Measurements from ENCODE around the gene LDB2. TPM values are rescaled to one million over a fixed set of nuclear protein-coding genes. Genes with fewer than 3 reads are reported as not detected.
"Not testable (repeated sequence)": the region's sequence is repeated elsewhere in the genome, so short reads cannot be mapped to it uniquely, and the experiment has no call there.

LDB2 gene
- total RNA-seq, result not detected

DNA sequence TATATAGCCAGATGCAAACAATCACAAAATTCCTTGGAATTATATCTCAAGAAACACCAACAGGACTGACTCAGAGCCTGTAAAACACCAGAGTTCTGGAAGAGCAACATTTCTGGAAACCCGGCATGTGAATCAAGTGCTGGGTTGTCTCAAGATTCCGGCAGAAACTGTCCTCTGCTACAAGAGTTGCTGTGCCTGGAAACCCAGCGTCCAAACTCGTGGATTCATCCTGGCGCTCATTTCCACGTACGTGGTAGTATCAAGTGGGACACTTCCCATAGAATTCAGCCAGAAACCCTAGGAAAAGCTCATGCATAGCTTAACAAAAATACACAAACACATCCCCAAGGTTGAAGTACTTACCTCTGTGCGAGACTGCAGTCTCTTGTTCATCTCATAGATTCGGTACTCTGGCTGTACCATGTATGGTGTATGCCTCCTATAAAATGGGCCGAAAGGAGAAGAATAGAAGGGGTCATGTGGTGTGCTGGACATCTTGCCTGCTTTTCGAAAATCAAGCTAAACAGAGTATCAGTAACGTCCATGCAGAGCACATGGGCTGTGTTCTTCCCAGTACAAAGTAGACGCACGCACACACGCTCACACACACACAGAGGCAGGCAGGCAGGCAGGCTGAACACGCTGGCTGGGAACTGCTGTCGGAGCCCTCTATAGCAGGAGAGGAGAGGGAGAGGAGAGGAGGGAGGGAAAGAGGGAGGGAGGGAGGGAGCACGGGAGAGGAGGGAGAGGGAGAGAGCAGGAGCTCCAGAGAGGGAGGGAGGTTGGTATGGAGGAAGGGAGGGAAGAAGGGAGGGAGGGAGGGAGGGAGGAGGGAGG is at the start of gene LDB2:
Gene LDB2, minus strand, starts transcription at position 655 of the 837 bp plus-strand sequence.
- DNase-seq, result no peak

DNA sequence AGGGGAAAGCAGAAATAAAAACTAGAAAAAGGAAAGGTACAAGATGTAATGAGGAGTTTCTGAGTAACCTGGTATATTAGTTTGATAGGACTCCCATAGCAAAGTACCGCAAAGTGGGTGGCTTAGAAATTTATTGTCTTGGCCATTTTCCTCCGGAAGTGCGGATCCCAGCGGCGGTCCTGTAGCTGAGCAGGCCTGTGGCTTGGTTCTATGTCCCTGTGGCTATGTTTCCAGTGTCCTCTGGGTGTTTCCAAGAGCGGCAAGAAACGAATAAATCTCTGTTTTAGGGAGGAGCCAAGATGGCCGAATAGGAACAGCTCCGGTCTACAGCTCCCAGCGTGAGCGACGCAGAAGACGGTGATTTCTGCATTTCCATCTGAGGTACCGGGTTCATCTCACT is 44.0 kb upstream of the LDB2 start:
- no peak for DNase-seq

DNA sequence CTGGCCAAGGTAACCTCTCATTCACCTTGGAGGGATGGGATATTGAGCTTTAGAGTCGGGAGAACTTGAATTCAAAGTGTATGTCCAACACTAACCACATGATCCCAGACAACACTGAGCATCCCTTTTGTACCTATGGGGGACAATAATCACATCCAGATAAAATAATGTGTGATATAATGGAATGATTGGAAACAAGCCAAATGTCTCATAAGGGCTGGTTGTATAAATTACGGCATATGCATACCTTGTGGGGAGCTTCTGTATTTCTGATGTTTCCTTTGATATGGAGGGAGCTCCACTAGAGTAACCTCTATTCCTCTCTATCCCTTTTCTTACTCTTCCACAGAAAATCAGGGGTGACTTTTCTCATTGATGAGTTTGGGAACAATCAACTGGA is 40.7 kb upstream of the LDB2 start:
- no peak for DNase-seq

DNA sequence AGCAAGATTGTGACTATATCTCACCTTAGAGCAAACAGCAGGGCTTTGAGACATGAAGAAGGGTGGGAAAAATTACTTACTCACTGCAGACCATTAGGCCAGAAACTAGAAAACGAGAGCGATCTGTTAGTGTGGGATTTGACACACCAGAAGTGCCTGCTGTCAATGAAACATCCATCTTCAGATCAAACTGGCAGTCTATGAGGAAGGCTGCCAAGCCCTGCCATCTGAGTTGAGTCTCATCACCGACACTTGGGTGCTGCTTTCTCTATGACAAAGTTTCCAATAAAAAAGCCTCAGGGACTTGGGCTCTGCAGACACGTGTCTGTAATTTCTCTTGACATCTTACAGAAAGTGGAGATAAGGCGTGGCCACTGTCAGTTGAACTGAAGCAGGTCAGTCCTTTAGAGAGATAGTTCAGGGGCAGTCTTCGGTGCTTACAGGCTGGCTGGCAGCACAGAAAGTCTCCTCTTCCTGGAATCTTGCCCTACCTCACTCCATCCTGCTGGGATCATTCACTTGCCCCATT is 40.1 kb upstream of the LDB2 start:
- no peak for DNase-seq

DNA sequence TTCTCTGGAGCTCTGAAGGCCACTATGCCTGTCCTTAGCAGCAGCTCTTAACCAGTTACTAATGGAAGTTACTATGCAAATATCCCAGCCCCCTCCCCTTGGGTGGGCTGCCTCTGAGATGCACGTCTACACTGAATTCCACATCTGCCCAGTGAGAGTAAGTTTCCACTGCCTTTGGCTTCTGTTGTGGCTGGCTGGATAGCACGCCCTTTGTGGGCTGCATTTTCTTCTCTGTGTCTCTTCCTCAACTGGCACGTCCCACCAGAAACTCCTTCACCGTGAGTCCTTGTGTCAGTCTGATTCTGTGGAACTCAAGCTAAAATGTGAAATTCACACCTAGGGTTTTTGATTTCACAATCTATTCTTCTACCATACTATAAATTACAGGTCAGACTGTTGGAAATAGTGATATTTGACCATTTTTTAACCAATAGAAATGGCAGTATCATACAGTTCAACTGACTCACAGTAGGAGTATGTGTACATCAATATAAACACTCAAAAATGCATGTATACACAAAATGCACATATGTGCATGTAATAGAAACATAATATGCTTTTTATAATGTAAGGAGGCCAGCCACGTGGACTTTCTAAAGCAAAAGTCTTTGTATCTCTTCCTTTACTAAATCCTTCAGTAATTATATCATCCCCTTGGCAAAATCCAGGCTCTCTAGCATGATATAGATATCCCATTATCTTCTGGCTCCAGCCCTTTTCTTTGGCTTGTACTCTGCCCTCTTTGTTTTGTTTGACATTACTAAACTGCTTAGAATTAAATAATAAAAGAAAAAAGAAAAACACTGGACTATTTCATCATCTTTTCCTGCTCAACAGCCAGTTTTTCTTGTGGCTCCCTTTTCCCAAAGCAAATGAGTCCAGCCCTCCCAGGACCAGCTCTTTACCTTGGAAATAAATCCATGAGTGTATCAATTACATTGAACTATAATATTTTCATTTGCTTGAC is 33.2 kb upstream of the LDB2 start:
- DNase-seq, result no peak

DNA sequence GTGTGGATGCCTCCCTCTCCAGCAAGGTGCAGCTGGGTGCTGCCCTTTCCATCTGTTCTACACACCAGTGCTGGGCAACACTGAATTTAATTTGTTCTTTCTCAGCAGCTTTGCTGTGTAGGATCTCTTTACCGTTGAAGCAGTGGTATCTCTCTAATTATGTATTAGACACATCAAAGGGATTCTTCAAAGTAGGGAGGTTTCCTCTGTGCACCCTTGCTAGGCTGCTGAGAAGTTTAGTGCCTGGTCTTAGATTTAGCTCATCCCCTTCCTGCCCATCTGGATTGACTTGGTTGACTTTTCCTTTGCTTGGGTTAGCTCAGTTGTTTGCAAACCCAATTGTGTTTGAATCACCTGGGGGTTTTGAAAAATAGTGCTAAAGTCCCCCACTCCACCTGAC is 27.8 kb upstream of the LDB2 start:
- DNase-seq, result no peak

DNA sequence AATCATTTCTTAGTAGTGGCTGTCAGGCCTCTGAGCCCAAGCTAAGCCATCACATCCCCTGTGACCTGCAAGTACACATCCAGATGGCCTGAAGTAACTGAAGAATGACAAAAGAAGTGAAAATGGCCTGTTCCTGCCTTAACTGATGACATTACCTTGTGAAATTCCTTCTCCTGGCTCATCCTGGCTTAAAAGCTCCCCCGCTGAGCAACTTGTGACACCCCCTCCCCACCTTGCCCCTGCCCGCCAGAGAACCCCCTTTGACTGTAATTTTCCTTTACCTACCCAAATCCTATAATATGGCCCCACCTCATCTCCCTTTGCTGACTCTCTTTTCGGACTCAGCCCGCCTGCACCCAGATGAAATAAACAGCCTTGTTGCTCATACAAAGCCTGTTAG is 20.3 kb upstream of the LDB2 start:
- DNase-seq, result not testable (repeated sequence)

DNA sequence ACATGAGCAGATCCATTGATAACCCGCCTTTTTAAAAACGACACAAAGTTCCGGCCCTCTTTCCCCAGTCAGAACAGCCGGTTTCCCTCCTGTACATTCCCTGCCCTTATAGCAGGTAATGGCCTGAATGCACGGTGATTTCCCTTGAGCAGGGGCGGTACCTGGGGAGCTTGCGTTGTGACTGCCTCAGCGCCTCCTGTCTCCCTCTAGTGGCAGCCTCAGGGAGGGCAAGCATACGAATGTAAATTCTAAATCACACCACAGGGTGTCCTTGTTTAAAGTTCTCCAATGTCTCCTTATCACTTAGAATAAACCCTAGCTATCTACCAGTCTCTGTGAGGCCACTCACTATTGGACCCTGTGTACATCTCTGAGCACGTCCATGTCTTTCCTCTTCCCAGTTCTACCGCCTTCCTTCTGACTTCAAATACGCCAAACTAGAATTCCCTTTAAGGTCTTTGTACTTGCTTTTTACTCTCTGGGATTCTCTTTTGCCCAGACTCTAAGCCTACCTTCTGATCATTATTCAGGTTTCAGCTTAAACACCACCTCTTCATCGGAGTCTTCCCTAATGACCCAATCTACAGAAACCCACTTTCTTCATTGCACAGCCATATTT is 18.4 kb upstream of the LDB2 start:
- peak; percentile 28 for DNase-seq

DNA sequence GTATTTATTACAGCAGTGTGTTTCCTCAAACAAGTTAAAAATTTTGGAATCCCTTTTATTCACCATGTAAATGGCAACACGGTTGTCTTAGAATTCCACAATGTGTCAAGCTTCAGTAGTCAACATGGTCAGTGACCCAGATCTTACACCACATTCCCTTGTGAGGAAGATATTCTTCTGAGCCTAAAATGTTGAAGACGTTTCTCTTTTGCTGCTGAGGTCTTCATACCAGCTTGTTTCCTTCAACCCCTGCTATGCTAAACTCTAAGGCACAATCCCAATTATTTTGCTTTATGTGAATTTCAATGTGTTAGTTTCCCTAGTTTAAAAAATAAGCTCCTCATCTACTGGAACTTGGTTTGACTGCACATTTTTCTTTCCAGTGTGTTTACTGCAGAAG is 17.6 kb upstream of the LDB2 start:
- no peak for DNase-seq

DNA sequence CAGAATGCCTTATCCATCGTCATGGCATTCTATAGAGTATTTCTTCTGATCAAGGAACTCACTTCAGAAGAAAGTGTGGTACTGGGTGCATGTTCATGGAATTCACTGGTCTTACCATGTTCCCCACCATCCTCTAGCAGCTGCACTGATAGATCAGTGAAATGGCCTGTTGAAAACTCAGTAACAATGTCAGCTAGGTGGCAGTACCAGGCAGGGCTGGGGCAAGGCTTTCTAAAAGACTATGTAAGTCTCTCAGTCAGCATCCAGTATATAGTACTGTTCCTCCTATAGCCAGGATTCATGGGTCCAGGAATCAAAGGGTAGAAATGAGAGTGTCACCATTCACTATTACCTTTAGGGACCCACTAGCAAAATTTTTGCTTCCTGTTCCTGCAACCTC is 15.8 kb upstream of the LDB2 start:
- DNase-seq, result no peak

DNA sequence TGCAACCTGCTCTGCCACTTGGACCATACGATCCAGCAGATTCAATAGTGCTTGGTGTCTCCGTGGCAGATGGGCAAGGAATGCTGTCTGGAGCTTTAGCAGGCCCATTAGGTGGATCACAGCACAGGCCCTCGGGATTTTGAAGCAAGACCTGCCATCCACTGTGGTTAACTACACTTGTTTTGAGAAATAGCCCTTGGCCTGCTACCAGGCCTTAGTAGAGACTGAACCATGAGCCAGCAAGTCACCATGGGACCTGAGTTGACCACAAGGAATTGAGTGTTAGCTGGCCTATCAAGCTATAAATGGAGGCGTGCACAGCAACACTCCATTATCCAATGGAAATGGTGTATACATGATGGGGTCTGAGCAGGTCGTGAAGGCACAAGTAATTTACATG is 14.5 kb upstream of the LDB2 start:
- DNase-seq, result no peak

DNA sequence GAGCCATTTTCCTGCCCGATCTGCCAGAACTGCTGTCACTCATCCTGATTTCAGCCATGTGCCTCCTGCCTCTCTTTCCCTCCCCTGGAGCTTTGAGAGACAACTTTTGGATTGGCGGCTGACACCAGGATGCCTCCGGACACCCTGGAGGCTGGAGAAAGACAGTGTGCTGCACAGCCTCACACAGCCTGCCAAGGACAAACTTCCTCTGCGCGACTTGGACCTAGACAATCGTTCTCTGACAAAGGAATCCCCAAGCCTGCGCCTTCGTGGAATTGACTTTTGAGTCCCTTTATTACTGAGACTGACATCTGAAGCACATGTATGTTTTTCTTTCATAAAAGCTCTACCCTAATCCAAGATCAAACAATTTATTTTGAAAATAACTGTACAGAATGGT is 10.8 kb upstream of the LDB2 start:
- DNase-seq, result no peak

DNA sequence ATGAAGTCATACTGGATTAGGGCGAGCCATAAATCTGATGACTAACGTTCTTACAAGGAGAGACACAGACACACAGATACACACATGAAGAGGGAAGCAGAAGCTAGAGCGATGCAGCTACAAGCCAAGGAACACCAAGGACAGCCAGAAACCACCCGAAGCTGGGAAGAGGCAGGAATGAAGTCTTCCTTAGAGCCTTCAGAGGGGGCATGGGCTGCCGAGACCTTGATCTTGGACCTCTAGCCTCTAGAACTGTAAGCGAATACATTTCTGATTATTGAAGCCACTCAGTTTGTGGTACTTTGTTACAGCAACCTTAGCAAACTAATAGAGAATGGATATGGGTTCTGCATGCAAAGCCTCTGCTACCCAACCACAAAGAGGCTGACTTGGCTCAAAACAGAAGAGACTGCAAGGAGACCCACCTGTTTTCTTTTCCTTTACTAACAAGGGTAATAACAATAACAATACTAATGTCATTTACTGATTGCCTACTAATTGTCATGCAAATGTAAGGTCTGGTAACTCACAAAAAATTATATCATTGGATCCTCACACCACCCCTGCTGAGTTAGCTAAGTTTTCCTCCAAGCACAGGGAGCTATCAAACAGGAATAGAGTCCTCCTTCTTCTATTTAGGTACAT is 10.1 kb upstream of the LDB2 start:
- DNase-seq, result no peak

DNA sequence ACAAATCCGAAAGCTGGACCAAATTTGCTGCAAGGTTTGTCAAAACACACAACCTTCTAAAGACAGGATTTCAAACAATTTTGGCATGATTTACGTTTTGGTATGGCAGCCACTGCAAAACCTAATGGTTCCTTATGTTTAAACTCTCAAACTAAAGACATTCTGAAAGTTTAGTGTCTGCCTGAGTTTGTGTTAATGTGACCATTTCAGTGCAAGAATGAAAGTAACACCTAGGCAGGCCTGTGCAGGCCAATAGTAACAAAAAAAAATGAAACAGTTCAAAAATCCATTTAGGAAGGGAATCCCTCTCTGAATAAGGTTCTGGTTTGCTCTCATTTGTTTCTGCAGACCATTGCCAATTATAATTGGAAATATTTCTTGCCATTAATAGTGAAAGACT is 1.9 kb upstream of the LDB2 start:
- DNase-seq, result no peak

DNA sequence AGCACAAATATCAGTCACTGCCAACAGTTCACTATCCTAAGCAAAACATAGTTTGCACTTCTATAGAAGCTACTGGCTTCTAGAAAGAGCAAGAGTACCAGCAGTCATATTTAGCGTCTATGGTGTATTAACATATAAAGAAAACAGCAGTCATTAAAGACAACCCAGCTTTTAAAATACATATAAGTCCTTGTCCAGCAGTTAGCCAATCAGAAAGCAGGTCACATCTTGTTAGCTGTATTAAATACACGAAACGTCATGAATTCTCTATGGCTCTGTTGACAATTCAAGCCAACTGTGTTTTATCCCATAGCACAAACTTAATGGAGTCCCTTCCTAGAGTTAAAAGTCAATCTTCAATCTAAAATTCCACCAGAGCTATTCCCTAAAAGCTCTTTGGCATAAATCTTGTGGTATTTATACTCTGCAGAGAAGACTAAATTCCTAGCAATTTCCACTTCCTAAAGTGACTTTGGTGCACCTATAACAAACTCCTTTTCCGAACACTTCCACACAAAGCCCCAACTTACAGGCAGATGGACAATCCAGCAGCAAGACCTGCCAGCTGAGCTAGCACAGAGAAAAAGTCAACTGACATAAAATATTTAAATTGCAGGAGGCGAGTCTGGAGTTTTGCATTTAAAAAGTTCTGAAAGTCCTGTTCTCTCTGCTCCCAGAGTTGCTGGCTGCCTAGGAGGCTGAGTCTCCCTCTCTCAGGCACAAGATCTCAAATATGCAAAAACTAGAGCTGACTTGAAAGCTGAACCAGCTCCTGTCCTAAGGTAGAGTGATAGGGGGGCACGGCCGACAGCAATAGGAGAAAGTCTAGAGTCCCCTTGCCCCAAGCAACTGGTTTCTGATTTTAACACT is 1.3 kb downstream of the LDB2 start:
- no peak for DNase-seq

DNA sequence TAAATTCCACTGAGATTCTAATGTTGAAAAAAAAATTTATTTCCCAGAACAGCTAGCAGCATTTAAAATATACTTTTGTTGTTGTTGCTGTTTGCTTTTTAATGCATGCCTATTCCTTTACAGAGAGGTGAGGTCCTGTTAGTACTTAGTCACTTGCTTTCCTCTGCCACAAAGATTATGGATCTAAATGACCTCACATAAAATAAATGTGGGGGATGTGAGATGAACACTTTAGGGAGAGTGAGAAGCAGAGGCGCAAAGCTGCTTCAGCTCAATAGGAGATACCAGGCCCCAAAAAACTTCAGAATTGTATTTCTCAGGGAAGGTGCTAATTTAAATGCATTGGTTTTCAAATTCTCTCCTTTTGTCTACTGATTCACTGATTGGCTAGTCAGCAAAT is 4.0 kb downstream of the LDB2 start:
- DNase-seq, result no peak

DNA sequence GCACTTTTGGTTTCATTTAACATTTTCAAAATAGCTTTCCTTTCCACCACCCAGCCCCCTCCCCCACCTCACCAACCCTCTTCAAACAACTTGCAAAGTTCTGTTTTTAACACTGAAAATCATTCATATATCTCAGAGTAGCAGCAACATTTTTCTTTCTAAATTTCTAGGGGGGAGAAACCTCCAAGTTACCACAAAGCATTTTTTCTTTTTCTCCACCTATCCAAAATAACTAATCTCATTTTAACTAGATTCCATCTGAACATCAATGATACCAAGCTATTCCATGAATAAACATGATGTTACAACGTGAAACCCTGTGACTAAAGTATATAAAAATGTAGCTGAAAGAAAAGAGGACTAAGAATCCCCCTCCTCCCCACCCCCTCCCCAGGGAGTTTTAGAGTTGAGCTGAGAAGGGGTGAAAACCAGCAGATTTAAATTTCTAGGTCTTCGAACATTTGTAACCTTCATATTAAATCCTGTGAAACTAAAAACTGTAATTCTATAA is 5.2 kb downstream of the LDB2 start:
- no peak for DNase-seq

DNA sequence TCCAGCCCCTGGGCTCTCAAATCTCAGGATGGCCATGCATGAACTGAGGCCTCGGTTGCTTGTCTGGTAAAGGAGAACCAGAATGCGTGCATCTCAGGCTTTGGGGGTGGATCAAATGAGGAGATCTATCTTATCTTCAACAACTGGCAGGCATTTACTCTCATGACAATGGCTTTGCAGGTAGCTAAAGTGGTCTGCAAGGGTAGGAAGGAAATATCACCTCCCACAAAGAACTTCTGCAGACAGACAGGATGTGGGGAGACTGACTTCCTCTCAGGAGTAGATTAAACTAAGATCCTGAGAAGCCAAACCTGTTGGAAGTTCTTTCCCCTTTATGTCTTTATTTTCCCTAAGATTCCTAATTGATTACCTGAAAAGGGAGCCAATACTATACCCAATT is 7.8 kb downstream of the LDB2 start:
- DNase-seq, result no peak

DNA sequence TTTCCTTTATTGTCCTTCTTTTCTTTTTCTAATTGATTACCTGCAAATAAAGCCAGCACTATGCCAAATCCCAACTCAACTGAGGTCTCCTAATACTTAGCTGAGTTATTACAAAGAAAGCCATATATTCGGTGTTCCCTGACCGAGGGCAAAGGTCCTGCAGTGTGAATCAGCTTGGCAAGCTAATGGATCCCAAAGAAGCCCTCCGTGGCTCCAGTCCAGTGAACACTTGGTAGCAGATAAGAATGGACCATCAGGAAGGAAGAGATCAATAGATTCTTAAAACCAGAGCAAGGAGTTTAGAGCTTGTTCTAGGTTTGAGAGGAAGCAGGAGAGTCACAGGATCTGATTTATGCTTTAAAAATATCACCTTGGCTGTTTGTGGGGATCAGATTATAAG is 8.5 kb downstream of the LDB2 start:
- DNase-seq, result no peak

DNA sequence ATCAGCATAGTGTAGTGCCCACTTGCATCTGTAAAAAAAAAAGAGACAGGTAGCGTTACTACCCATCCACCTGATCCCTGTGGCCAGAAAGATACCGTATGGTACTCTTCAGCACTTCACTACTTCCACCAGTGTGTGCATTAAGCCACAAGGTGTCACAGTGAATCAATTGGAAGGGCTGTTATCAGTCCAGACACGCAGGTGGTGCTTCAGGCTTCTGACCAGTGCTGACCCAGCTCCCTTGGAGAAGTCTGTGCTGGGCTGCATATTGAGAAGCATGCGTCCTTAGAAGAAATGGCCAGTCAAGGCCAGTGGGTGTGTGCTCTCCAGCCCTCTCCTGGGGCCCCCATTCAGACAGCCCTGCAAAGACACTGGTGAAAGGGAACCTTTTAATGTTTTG is 10.6 kb downstream of the LDB2 start:
- no peak for DNase-seq

DNA sequence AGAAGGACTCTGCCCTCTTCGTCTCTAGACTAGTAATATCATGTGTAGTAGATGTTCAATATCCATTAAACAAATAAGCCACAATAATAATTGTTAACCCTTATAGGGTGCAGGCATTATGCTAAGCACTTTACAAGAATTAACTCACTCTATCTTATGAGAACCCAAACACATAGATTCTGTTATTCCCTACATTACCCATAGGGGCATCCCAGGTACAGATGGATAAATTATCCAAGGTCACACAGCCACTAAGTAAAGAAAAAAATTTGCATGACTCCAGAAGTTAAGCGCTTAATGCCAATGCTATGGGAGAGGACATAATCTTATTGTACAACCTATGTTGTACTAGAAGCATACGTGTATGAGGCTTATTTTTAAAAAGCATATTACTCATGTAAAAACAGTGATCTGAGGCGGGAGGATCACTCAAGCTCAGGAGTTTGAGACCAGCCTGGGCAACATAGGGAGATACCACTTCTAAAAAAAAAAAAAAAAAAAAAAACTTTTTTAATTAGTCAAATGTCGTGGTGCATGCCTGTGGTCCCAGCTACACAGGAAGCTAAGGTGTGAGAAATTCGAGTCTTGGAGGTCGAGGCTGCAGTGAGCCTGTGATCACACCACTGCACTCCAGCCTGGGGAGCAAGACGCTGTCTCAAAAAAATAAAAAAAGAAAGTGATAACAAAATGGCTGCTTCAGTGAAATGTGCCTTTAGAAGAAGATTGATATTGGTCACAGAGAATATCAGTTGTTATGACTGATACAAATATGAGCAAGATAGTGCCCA is 13.6 kb downstream of the LDB2 start:
- DNase-seq, result no peak
